HFFc6 (cell line): ENCODE data around the gene C16orf87. TPM values are rescaled to one million over a fixed set of nuclear protein-coding genes. Genes with fewer than 3 reads are reported as not detected.

Source experiments
- DNase-seq: peaks from one replicate; pipeline ENCODE4 v3.0.0-alpha.2; 2018
- H3K27ac Mint-ChIP-seq: 2 replicates; pipeline ENCODE4 v1.8.0; 2020; ENCODE audit warnings: mild to moderate bottlenecking, mixed read lengths
- H3K27me3 Mint-ChIP-seq: 2 replicates; pipeline ENCODE4 v1.8.0; 2021; ENCODE audit warnings: mild to moderate bottlenecking, moderate library complexity, mixed read lengths; ENCODE audit not compliant: insufficient read depth
- H3K36me3 Mint-ChIP-seq: 2 replicates; pipeline ENCODE4 v1.8.0; 2021; ENCODE audit warnings: low read depth, mixed read lengths
- H3K4me1 Mint-ChIP-seq: 2 replicates; pipeline ENCODE4 v1.8.0; 2020; ENCODE audit warnings: low read depth, mixed read lengths
- H3K4me3 Mint-ChIP-seq: 2 replicates; pipeline ENCODE4 v1.8.0; 2020; ENCODE audit warnings: mild to moderate bottlenecking, moderate library complexity, mixed read lengths
- H3K9me3 Mint-ChIP-seq: 2 replicates; pipeline ENCODE4 v1.8.0; 2020; ENCODE audit warnings: mild to moderate bottlenecking, mixed read lengths
- total RNA-seq, 6 experiments: library from RNA; stranded (reverse); fragmentation: NEBNext Ultra II Directional; extraction: Animal tissue kit (Norgen Biotek cat#: 25700); gene quantifications; 2 replicates in 1 of 6; 3 replicates in 5 of 6; pipeline ENCODE4 v1.2.3, GENCODE V29; 2021
- TF ChIP-seq, protein P1 (sequence below): fragments of 200-600 bp; sonication (generic); IDR thresholded peaks from 2 replicates; pipeline ENCODE4 v1.5.0; 2021; ENCODE audit warnings: antibody characterized with exemption, mild to moderate bottlenecking

C16orf87 gene
- total RNA-seq, 6 experiments from 2014 or later = 14.6 to 17.5 (median 15.4) TPM

DNA sequence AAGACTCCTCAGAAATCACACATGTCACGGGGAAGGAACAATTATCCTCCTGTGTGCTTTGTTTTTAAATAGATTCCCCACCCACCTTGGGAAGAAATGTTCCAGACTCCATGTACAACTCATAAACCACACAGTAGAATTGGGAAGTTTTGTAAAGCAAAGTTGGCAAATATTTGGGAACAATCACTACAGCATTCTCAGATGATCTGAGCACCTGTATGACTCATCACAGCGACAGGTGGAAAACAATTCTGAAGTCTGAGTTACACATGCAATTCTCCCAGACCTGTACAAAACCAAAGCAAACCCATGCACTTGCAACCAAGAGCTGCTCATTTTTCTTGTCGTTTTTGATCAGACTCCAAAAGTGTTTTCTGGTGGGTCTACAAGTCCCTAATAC is 68.4 kb downstream of the C16orf87 start:
- Mint-ChIP-seq H3K27me3 (peaks cover 38% of the 10 kb centered on the region), H3K36me3 (no peaks in the 10 kb centered on the region), H3K4me3 (no peak overlapping the region), H3K4me1 (peaks cover 11% of the 10 kb centered on the region), H3K27ac (no peak overlapping the region), H3K9me3 (no peaks in the 10 kb centered on the region)
- TF ChIP-seq, protein P1, sequence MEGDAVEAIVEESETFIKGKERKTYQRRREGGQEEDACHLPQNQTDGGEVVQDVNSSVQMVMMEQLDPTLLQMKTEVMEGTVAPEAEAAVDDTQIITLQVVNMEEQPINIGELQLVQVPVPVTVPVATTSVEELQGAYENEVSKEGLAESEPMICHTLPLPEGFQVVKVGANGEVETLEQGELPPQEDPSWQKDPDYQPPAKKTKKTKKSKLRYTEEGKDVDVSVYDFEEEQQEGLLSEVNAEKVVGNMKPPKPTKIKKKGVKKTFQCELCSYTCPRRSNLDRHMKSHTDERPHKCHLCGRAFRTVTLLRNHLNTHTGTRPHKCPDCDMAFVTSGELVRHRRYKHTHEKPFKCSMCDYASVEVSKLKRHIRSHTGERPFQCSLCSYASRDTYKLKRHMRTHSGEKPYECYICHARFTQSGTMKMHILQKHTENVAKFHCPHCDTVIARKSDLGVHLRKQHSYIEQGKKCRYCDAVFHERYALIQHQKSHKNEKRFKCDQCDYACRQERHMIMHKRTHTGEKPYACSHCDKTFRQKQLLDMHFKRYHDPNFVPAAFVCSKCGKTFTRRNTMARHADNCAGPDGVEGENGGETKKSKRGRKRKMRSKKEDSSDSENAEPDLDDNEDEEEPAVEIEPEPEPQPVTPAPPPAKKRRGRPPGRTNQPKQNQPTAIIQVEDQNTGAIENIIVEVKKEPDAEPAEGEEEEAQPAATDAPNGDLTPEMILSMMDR = no peak
- no peak for DNase-seq

- no peak for DNase-seq
- TF ChIP-seq, protein P1 = no peak
- peaks cover 12% of the 10 kb centered on the region; the same call in 1 of the 2 replicates for H3K4me1 Mint-ChIP-seq
- no peaks in the 10 kb centered on the region for H3K36me3 Mint-ChIP-seq
- no peak overlapping the region for H3K4me3 Mint-ChIP-seq
- H3K9me3 Mint-ChIP-seq = no peaks in the 10 kb centered on the region
- H3K27me3 Mint-ChIP-seq = peaks cover 50% of the 10 kb centered on the region
- no peak overlapping the region for H3K27ac Mint-ChIP-seq
Measured at GRCh38 chr16:46759309-46759708, 71.7 kb downstream of the C16orf87 start.

- Mint-ChIP-seq H3K4me1 (peaks cover 12% of the 10 kb centered on the region; the same call in 1 of the 2 replicates), H3K27me3 (peaks cover 50% of the 10 kb centered on the region), H3K4me3 (no peak overlapping the region), H3K9me3 (no peaks in the 10 kb centered on the region), H3K27ac (no peak overlapping the region), H3K36me3 (no peaks in the 10 kb centered on the region)
- no peak for DNase-seq
- TF ChIP-seq, protein P1 = no peak
Measured at GRCh38 chr16:46757339-46758050, 73.5 kb downstream of the C16orf87 start.

DNA sequence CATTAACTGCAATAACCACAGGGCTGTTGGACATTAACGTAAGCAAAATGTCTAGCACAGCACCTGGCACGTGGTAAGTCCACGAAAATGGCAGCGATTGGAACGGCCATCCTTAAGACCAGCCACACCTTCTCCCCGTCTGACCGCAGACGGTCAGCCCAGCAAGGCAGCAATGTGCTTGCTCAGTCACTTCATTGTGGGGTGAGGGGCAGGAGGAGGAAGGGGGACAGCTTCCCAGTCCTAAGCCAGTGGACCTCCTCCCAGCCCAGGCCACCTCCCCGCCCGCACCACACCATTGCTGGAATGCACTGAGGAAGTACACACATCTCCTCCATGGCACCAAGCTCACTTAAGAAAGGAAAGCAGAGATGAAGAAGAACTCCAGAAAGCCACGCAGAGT is 74.2 kb downstream of the C16orf87 start:
- Mint-ChIP-seq H3K4me3 (no peak overlapping the region), H3K27ac (no peak overlapping the region), H3K9me3 (no peaks in the 10 kb centered on the region), H3K4me1 (peaks cover 12% of the 10 kb centered on the region; the same call in 1 of the 2 replicates), H3K27me3 (peaks cover 49% of the 10 kb centered on the region), H3K36me3 (no peaks in the 10 kb centered on the region)
- no peak for DNase-seq
- TF ChIP-seq, protein P1 = no peak

- no peak for DNase-seq
- peaks cover 25% of the 10 kb centered on the region for H3K27me3 Mint-ChIP-seq
- H3K4me3 Mint-ChIP-seq = no peak overlapping the region
- no peaks in the 10 kb centered on the region for H3K36me3 Mint-ChIP-seq
- TF ChIP-seq, protein P1 = no peak
- H3K27ac Mint-ChIP-seq = no peak overlapping the region
- no peaks in the 10 kb centered on the region for H3K9me3 Mint-ChIP-seq
- H3K4me1 Mint-ChIP-seq = peaks cover 24% of the 10 kb centered on the region
Measured at GRCh38 chr16:46753015-46753414, 78.0 kb downstream of the C16orf87 start.
